ENCODE results near the gene BTN1A1.
"Not testable (repeated sequence)": the region's sequence is repeated elsewhere in the genome, so short reads cannot be mapped to it uniquely, and the experiment has no call there.

Gene BTN1A1

GRCh38 chr6:26493258-26493657 is 6.8 kb upstream of the BTN1A1 start:
- H3K27ac ChIP-seq (ENCODE audit: low read depth, low read length): no peak overlapping the region
- H3K4me1 ChIP-seq (ENCODE audit: insufficient read depth, low read length): no peaks in the 10 kb centered on the region
- H3K9me3 ChIP-seq (ENCODE audit: low read length): no peaks in the 10 kb centered on the region
- no peaks in the 10 kb centered on the region for H3K36me3 ChIP-seq (ENCODE audit: insufficient read depth, low read length)
- H3K4me3 ChIP-seq (ENCODE audit: low read depth in 1 of 2, low read length in 2 of 2): no peak overlapping the region
- no peaks in the 10 kb centered on the region for H3K27me3 ChIP-seq (ENCODE audit: control insufficient read depth in 1 of 2, insufficient read depth in 2 of 2, low read length in 2 of 2)
- H3K9ac ChIP-seq (ENCODE audit: low read length): no peak overlapping the region

DNA sequence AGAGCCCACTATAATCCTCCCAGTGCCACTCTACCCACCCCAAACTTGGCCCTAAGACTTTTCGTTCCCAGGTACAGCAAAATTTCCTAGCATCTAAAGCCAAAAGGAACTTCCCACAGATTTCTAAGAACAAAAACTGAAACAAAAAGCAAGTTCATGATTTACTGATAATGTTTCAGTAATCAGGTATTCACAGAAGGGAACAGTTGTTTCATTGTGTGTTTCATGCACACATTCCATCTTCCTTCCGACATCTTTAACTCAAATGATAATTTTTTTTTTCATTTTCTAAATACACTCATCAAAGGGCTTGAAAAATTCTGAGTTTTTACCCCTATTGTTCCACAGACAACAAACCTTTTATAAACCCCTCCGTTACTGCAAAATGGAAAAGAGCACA is 6.0 kb upstream of the BTN1A1 start:
- no peaks in the 10 kb centered on the region for H3K9me3 ChIP-seq (ENCODE audit: low read length)

GRCh38 chr6:26495281-26495680 is 4.8 kb upstream of the BTN1A1 start:
- H3K4me3 ChIP-seq (ENCODE audit: low read depth in 1 of 2, low read length in 2 of 2): no peak overlapping the region

More for the DNA sequence above, 6.0 kb upstream of the BTN1A1 start:
- Histone ChIP-seq H3K27me3 (ENCODE audit: control insufficient read depth in 1 of 2, insufficient read depth in 2 of 2, low read length in 2 of 2) (no peaks in the 10 kb centered on the region), H3K9ac (ENCODE audit: low read length) (no peak overlapping the region), H3K4me3 (ENCODE audit: low read depth in 1 of 2, low read length in 2 of 2) (no peak overlapping the region), H3K4me1 (ENCODE audit: insufficient read depth, low read length) (no peaks in the 10 kb centered on the region), H3K36me3 (ENCODE audit: insufficient read depth, low read length) (no peaks in the 10 kb centered on the region), H3K27ac (ENCODE audit: low read depth, low read length) (no peak overlapping the region)

GRCh38 chr6:26497610-26498009 is 2.5 kb upstream of the BTN1A1 start:
- H3K9ac ChIP-seq (ENCODE audit: low read length): no peak overlapping the region
- H3K27ac ChIP-seq (ENCODE audit: low read depth, low read length): no peak overlapping the region
- peaks cover 11% of the 10 kb centered on the region for H3K4me1 ChIP-seq (ENCODE audit: insufficient read depth, low read length)
- no peaks in the 10 kb centered on the region for H3K36me3 ChIP-seq (ENCODE audit: insufficient read depth, low read length)
- no peak overlapping the region for H3K4me3 ChIP-seq (ENCODE audit: low read depth in 1 of 2, low read length in 2 of 2)
- peaks cover 16 to 17% of the 10 kb centered on the region in 2 donors for H3K27me3 ChIP-seq (ENCODE audit: control insufficient read depth in 1 of 2, insufficient read depth in 2 of 2, low read length in 2 of 2)
- H3K9me3 ChIP-seq (ENCODE audit: low read length): no peaks in the 10 kb centered on the region

More at GRCh38 chr6:26495281-26495680, 4.8 kb upstream of the BTN1A1 start:
- no peak overlapping the region for H3K9ac ChIP-seq (ENCODE audit: low read length)
- no peaks in the 10 kb centered on the region for H3K27me3 ChIP-seq (ENCODE audit: control insufficient read depth in 1 of 2, insufficient read depth in 2 of 2, low read length in 2 of 2)
- H3K36me3 ChIP-seq (ENCODE audit: insufficient read depth, low read length): no peaks in the 10 kb centered on the region
- H3K9me3 ChIP-seq (ENCODE audit: low read length): no peaks in the 10 kb centered on the region
- H3K4me1 ChIP-seq (ENCODE audit: insufficient read depth, low read length): no peaks in the 10 kb centered on the region
- no peak overlapping the region for H3K27ac ChIP-seq (ENCODE audit: low read depth, low read length)

GRCh38 chr6:26501482-26501986 is 1.4 kb downstream of the BTN1A1 start:
- H3K4me3 ChIP-seq (ENCODE audit: low read depth in 1 of 2, low read length in 2 of 2): peak overlapping the region in 1 of 2 donors; percentile 45
- no peak overlapping the region for H3K9ac ChIP-seq (ENCODE audit: low read length)
- no peaks in the 10 kb centered on the region for H3K36me3 ChIP-seq (ENCODE audit: insufficient read depth, low read length)

DNA sequence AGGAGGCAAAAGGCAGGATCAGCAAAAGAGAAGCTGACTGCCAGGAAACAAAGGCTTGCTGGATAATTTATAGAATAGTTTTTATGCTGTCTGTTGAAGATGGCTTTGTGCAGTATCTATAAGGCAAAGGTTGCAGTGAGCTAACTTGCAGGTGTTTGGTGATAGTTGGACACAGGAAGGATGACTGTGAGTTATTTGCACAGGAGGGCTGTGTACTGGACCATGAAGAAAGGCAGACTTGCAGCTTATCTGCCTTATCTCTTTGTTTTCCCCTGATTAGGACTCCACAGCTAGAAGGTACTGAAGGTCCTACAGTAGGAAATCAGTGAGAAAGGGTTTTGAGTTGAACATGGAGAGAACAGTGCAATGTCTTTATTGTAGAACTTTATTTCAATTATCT is 2.1 kb downstream of the BTN1A1 start:
- no peaks in the 10 kb centered on the region for H3K36me3 ChIP-seq (ENCODE audit: insufficient read depth, low read length)
- H3K9me3 ChIP-seq (ENCODE audit: low read length): no peaks in the 10 kb centered on the region
- peaks cover 17 to 24% of the 10 kb centered on the region in 2 donors for H3K27me3 ChIP-seq (ENCODE audit: control insufficient read depth in 1 of 2, insufficient read depth in 2 of 2, low read length in 2 of 2)
- no peak overlapping the region for H3K4me3 ChIP-seq (ENCODE audit: low read depth in 1 of 2, low read length in 2 of 2)
- H3K4me1 ChIP-seq (ENCODE audit: insufficient read depth, low read length): peaks cover 11% of the 10 kb centered on the region
- no peak overlapping the region for H3K27ac ChIP-seq (ENCODE audit: low read depth, low read length)
- no peak overlapping the region for H3K9ac ChIP-seq (ENCODE audit: low read length)

More at GRCh38 chr6:26501482-26501986, 1.4 kb downstream of the BTN1A1 start:
- Histone ChIP-seq H3K27me3 (ENCODE audit: control insufficient read depth in 1 of 2, insufficient read depth in 2 of 2, low read length in 2 of 2) (peaks cover 17 to 24% of the 10 kb centered on the region in 2 donors), H3K9me3 (ENCODE audit: low read length) (no peaks in the 10 kb centered on the region), H3K4me1 (ENCODE audit: insufficient read depth, low read length) (peaks cover 11% of the 10 kb centered on the region), H3K27ac (ENCODE audit: low read depth, low read length) (no peak overlapping the region)

- H3K27me3 ChIP-seq (ENCODE audit: control insufficient read depth in 1 of 2, insufficient read depth in 2 of 2, low read length in 2 of 2): peaks cover 17 to 24% of the 10 kb centered on the region in 2 donors
- H3K9me3 ChIP-seq (ENCODE audit: low read length): no peaks in the 10 kb centered on the region
- H3K4me3 ChIP-seq (ENCODE audit: low read depth in 1 of 2, low read length in 2 of 2): no peak overlapping the region
- no peaks in the 10 kb centered on the region for H3K36me3 ChIP-seq (ENCODE audit: insufficient read depth, low read length)
- no peak overlapping the region for H3K9ac ChIP-seq (ENCODE audit: low read length)
- H3K27ac ChIP-seq (ENCODE audit: low read depth, low read length): no peak overlapping the region
- H3K4me1 ChIP-seq (ENCODE audit: insufficient read depth, low read length): peaks cover 11% of the 10 kb centered on the region
Measured at GRCh38 chr6:26502626-26503025, 2.5 kb downstream of the BTN1A1 start.

- Histone ChIP-seq H3K27me3 (ENCODE audit: control insufficient read depth in 1 of 2, insufficient read depth in 2 of 2, low read length in 2 of 2) (peaks cover under 1 to 6% of the 10 kb centered on the region in 2 donors), H3K4me1 (ENCODE audit: insufficient read depth, low read length) (no peaks in the 10 kb centered on the region)
Measured at GRCh38 chr6:26507658-26508057, 7.6 kb downstream of the BTN1A1 start.

GRCh38 chr6:26511033-26511432 is 10.9 kb downstream of the BTN1A1 start:
- not testable (repeated sequence) for H3K27me3 ChIP-seq (ENCODE audit: control insufficient read depth in 1 of 2, insufficient read depth in 2 of 2, low read length in 2 of 2); H3K9me3 ChIP-seq (ENCODE audit: low read length); H3K27ac ChIP-seq (ENCODE audit: low read depth, low read length); H3K36me3 ChIP-seq (ENCODE audit: insufficient read depth, low read length); H3K4me3 ChIP-seq (ENCODE audit: low read depth in 1 of 2, low read length in 2 of 2); H3K4me1 ChIP-seq (ENCODE audit: insufficient read depth, low read length); H3K9ac ChIP-seq (ENCODE audit: low read length)

More at GRCh38 chr6:26507658-26508057, 7.6 kb downstream of the BTN1A1 start:
- H3K9me3 ChIP-seq (ENCODE audit: low read length): no peaks in the 10 kb centered on the region
- no peak overlapping the region for H3K9ac ChIP-seq (ENCODE audit: low read length)
- no peak overlapping the region for H3K27ac ChIP-seq (ENCODE audit: low read depth, low read length)
- H3K4me3 ChIP-seq (ENCODE audit: low read depth in 1 of 2, low read length in 2 of 2): no peak overlapping the region
- H3K36me3 ChIP-seq (ENCODE audit: insufficient read depth, low read length): no peaks in the 10 kb centered on the region

- no peak overlapping the region for H3K4me3 ChIP-seq (ENCODE audit: low read depth in 1 of 2, low read length in 2 of 2)
- no peaks in the 10 kb centered on the region for H3K9me3 ChIP-seq (ENCODE audit: low read length)
- H3K27ac ChIP-seq (ENCODE audit: low read depth, low read length): no peak overlapping the region
- no peaks in the 10 kb centered on the region for H3K36me3 ChIP-seq (ENCODE audit: insufficient read depth, low read length)
- no peaks in the 10 kb centered on the region for H3K4me1 ChIP-seq (ENCODE audit: insufficient read depth, low read length)
- no peak overlapping the region for H3K9ac ChIP-seq (ENCODE audit: low read length)
- H3K27me3 ChIP-seq (ENCODE audit: control insufficient read depth in 1 of 2, insufficient read depth in 2 of 2, low read length in 2 of 2): no peaks in the 10 kb centered on the region
Measured at GRCh38 chr6:26514984-26515383, 14.9 kb downstream of the BTN1A1 start.

DNA sequence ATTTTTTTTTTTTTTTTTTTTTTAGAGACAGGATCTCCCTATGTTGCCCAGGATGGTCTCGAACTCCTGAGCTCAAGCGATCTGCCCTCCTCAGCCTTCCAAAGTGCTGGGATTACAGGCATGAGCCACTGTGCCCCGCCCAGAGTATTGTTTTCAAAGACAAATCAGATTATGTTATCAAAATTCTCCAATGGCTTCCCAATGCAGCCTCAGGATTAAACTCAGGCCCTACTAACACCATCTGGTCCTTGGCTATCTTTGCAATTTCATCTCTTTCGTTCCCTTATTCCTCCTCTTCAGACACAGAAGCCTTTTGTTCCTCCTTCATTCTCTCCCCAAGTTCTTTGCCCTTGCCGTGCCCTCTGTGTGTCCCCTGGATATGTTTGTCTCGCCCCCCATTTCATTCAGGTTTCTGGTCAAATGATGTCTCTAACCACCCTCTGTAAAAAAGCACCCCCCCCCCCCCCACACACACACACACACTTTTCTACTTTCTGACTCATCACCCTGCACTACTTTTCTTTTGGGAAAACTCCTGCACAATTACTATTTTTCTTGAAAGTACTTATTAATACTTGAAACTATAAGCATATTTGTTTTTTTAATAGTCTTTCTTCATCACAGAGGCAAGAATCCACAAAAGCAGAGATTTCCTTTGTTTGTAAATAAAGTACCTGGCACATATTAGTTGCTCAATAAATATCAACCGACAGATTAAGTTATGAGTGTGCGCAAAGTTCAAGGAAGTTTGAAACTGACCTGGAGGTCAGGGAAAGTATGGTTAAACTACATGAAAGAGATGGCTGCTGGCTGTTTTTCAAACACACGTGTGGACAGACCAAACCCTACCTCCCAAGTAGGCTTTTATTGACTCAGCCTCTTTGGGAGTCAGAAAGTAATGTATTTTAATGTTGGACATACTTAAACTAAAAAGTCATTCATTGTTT is 16.7 kb downstream of the BTN1A1 start:
- Histone ChIP-seq H3K27ac (ENCODE audit: low read depth, low read length) (no peak overlapping the region), H3K9ac (ENCODE audit: low read length) (no peak overlapping the region), H3K4me3 (ENCODE audit: low read depth in 1 of 2, low read length in 2 of 2) (no peak overlapping the region), H3K36me3 (ENCODE audit: insufficient read depth, low read length) (no peaks in the 10 kb centered on the region), H3K9me3 (ENCODE audit: low read length) (no peaks in the 10 kb centered on the region), H3K4me1 (ENCODE audit: insufficient read depth, low read length) (peaks cover 5% of the 10 kb centered on the region), H3K27me3 (ENCODE audit: control insufficient read depth in 1 of 2, insufficient read depth in 2 of 2, low read length in 2 of 2) (no peaks in the 10 kb centered on the region)

Data from muscle layer of colon (tissue), 2 donors.